K562 (cell line): ENCODE data around the gene KCNN3. TPM values are rescaled to one million over a fixed set of nuclear protein-coding genes. Genes with fewer than 3 reads are reported as not detected.
A peak's percentile ranks its signal among the peaks of the same experiment; 100 is the strongest.

Experiments used
- ATAC-seq: fragments of 200-7000 bp; cut with Tn5 transposase; 3 replicates; pipeline ENCODE4 v1.9.1; 2020; ENCODE audit warnings: moderate library complexity
- BruUV-seq: library from RNA; stranded (reverse); fragments of 400-500 nt; replicated peaks from 2 replicates; lab custom pipeline; 2021; lab: Mats Ljungman, UMichigan
- CTCF ChIA-PET: fragments of 300-600 bp; formaldehyde crosslinking; extraction: SDS; loops from one replicate; lab custom pipeline; 2021; ENCODE audit warnings: low intra/inter-chr PET ratio; lab: Yijun Ruan, JAX
- POLR2A ChIA-PET: fragments of 300-600, 350-650 bp; sonication (Branson Sonifier 250); formaldehyde crosslinking; extraction: SDS; loops from one replicate; lab custom pipeline; 2021; ENCODE audit warnings: antibody characterized with exemption, inconsistent platforms; lab: Yijun Ruan, JAX
- DNase-seq, 4 experiments: peaks; one replicate each; pipeline versions ENCODE4 v3.0.0 to v3.0.0-alpha.2; 2011 to 2018; ENCODE audit warnings: low spot score in 3 of 4, mixed read lengths in 3 of 4; ENCODE audit errors: extremely low read depth in 1 of 4
- FAIRE-seq: peaks from 2 replicates; lab custom pipeline; 2011; peaks lifted over from hg19 to GRCh38; lab: Jason Lieb, UNC
- H2AFZ ChIP-seq: 2 replicates; pipeline ENCODE4 v1.6.0; 2011; ENCODE audit warnings: low read depth, low read length, control low read depth, inconsistent platforms
- H3K27ac ChIP-seq: fragments of 200-600 bp; 3 replicates; pipeline ENCODE4 v1.8.0; 2011; ENCODE audit warnings: low read depth, mild to moderate bottlenecking, control low read depth, inconsistent platforms, low read length, moderate library complexity, mixed read lengths; ENCODE audit errors: extremely low read depth
- H3K27me3 ChIP-seq, 2 experiments: fragments of 300-600 bp in 1 of 2; 2 replicates in 1 of 2; 3 replicates in 1 of 2; pipeline versions ENCODE4 v1.6.0 to v1.8.0; 2011; ENCODE audit warnings: inconsistent platforms in 2 of 2, low read length in 2 of 2, mild to moderate bottlenecking in 1 of 2, mixed read lengths in 1 of 2, moderate library complexity in 1 of 2; ENCODE audit not compliant: control insufficient read depth in 2 of 2, insufficient read depth in 2 of 2
- H3K36me3 ChIP-seq: fragments of 300-600 bp; 3 replicates; pipeline ENCODE4 v1.8.0; 2011; ENCODE audit warnings: mild to moderate bottlenecking, low read length, inconsistent platforms; ENCODE audit not compliant: control insufficient read depth, insufficient read depth
- H3K4me1 ChIP-seq, 2 experiments: fragments of 200-600 bp in 1 of 2; replicated peaks in 1 of 2; 2 replicates in 1 of 2; 3 replicates in 1 of 2; pipeline versions ENCODE4 v1.5.1 to v1.8.0; 2011; ENCODE audit warnings: inconsistent platforms in 2 of 2, low read length in 2 of 2, mild to moderate bottlenecking in 1 of 2, mixed read lengths in 1 of 2, moderate library complexity in 1 of 2; ENCODE audit not compliant: control insufficient read depth in 2 of 2, insufficient read depth in 2 of 2
- H3K4me2 ChIP-seq: 2 replicates; pipeline ENCODE4 v1.6.1; 2011; ENCODE audit warnings: low read length, control low read depth, inconsistent platforms, mixed read lengths; ENCODE audit not compliant: insufficient read depth
- H3K4me3 ChIP-seq: fragments of 200-600 bp; sonication (generic), shearing (Covaris generic); 2 replicates; pipeline ENCODE4 v1.5.1; 2016; ENCODE audit warnings: control low read depth, inconsistent platforms
- H3K79me2 ChIP-seq: fragments of 200-600 bp; 3 replicates; pipeline ENCODE4 v1.8.0; 2011; ENCODE audit warnings: low read length, inconsistent platforms; ENCODE audit not compliant: control insufficient read depth, insufficient read depth
- H3K9ac ChIP-seq, 2 experiments: 2 replicates each; pipeline versions ENCODE4 v1.6.0 to v1.6.1; 2011; ENCODE audit warnings: low read depth in 2 of 2, low read length in 2 of 2, control low read depth in 1 of 2, inconsistent platforms in 1 of 2, mild to moderate bottlenecking in 1 of 2, mixed read lengths in 1 of 2; ENCODE audit not compliant: insufficient read depth in 1 of 2
- H3K9me1 ChIP-seq: one replicate; pipeline ENCODE4 v1.6.0; 2011; ENCODE audit warnings: inconsistent platforms, mild to moderate bottlenecking, low read length, moderate library complexity; ENCODE audit not compliant: control insufficient read depth, insufficient read depth
- H3K9me3 ChIP-seq: replicated peaks from 2 replicates; pipeline ENCODE4 v1.5.1; 2011; ENCODE audit warnings: low read depth, low read length, inconsistent platforms; ENCODE audit not compliant: control insufficient read depth, insufficient read depth
- H4K20me1 ChIP-seq: replicated peaks from 2 replicates; pipeline ENCODE4 v1.6.1; 2011; ENCODE audit warnings: low read length, inconsistent platforms, mixed read lengths; ENCODE audit not compliant: control insufficient read depth, insufficient read depth
- CBFA2T3 ChIP-seq: fragments of 450-650 bp; IDR thresholded peaks from 2 replicates; pipeline ENCODE4 v1.6.1; 2017
- RAD21 ChIP-seq, 2 experiments: fragments of 250-450 bp in 1 of 2; fragments of 450-650 bp in 1 of 2; sonication (Bioruptor Pico) in 1 of 2; formaldehyde crosslinking in 1 of 2; IDR thresholded peaks in 1 of 2; conservative IDR thresholded peaks in 1 of 2; 2 replicates each; pipeline versions ENCODE4 v1.4.0 to v1.8.0; 2020 to 2022; ENCODE audit warnings: mild to moderate bottlenecking in 2 of 2, moderate library complexity in 1 of 2
- WGBS: fragments of 100-300 bp; shearing (Covaris generic); methylation state at CpG from one replicate; pipeline ENCODE4 v1.1.6; 2016; ENCODE audit warnings: low coverage, mixed read lengths; ENCODE audit not compliant: insufficient coverage; ENCODE audit errors: missing lambda C conversion rate; 5-methylcytosine and 5-hydroxymethylcytosine counted together
- in situ Hi-C: fragments of 300-500 bp; cut with MboI; formaldehyde crosslinking; loops from 4 replicates; pipeline ENCODE4 v1.15.0; 2018; ENCODE audit warnings: inconsistent platforms, mixed read lengths
- intact Hi-C: fragments of 100-400 bp; cut with micrococcal nuclease; formaldehyde crosslinking; loops from 2 replicates; pipeline ENCODE4 v1.14.2; 2022
- polyA plus RNA-seq, 8 experiments: library from polyadenylated mRNA; depleted of rRNA in 4 of 8; stranded (reverse) in 5 of 8; unstranded in 3 of 8; fragments of >200 nt; fragmentation: Nextera tagmentation in 2 of 8; fragmentation: Illumina TruSeq in 1 of 8; extraction: Ambion mirVana in 2 of 8; extraction: Trizol in 1 of 8; gene quantifications; 2 replicates each; pipeline versions ENCODE4 v1.2.1 to v1.2.3, GENCODE V29; 2011 to 2014; ENCODE audit warnings: inconsistent platforms in 1 of 8, missing spikeins in 1 of 8
- total RNA-seq, 7 experiments: library from RNA; depleted of rRNA in 6 of 7; stranded (reverse); fragments of >200 nt in 6 of 7; fragmentation: Illumina TruSeq in 2 of 7; extraction: Trizol in 2 of 7; gene quantifications; 2 replicates each; pipeline versions ENCODE4 v1.2.1 to v1.2.3, GENCODE V29; 2011 to 2021; ENCODE audit warnings: low replicate concordance in 1 of 7
- TF ChIP-seq, protein P1 (sequence below), 3 experiments: IDR thresholded peaks in 2 of 3; conservative IDR thresholded peaks in 1 of 3; 2 replicates each; pipeline ENCODE4 v1.5.1; 2011 to 2012; ENCODE audit warnings: low read length in 3 of 3, mild to moderate bottlenecking in 3 of 3, control low read depth in 2 of 3, improper control_type of control experiment in 1 of 3, inconsistent platforms in 1 of 3, low read depth in 1 of 3, mixed read lengths in 1 of 3, moderate library complexity in 1 of 3; ENCODE audit not compliant: insufficient read depth in 2 of 3
- TF ChIP-seq, protein P2 (sequence below), 2 experiments: fragments of 450-650 bp; formaldehyde crosslinking in 1 of 2; IDR thresholded peaks; 2 replicates each; pipeline versions ENCODE4 v1.4.0 to v1.6.1; 2014 to 2020; ENCODE audit warnings: mild to moderate bottlenecking in 2 of 2, borderline replicate concordance in 1 of 2, low read depth in 1 of 2

Gene KCNN3
- total and polyA plus RNA-seq, 9 of the 15 experiments (the other 6 are each of a cell fraction or from before 2014, with no cell fraction given) = 0.02 to 0.03 TPM; not detected in 7

DNA sequence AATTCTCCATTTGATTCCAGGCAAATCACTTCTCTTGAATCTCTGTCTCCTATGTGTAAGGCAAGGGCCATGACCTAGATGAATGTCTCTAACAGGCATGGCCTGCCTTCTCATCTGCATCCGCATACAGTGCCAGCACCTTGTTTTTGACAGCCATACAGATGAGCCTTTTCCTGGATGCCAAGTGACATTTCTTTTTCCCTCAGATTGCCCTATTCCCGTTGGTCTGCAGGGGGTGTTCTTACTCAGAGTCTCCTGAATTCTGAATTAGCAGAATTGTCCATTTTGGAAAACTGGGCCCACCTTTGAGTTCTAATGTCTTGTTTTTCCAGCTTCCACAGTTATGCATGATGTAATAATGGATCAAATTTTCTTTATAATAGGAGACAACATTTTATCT is 174.1 kb downstream of the KCNN3 start:
- no peak overlapping the region for H3K27ac ChIP-seq
- H3K27me3 ChIP-seq = peaks cover 11 to 26% of the 10 kb centered on the region in 2 experiments
- H2AFZ ChIP-seq = no peak overlapping the region
- H3K79me2 ChIP-seq = no peaks in the 10 kb centered on the region
- TF ChIP-seq, protein P1, sequence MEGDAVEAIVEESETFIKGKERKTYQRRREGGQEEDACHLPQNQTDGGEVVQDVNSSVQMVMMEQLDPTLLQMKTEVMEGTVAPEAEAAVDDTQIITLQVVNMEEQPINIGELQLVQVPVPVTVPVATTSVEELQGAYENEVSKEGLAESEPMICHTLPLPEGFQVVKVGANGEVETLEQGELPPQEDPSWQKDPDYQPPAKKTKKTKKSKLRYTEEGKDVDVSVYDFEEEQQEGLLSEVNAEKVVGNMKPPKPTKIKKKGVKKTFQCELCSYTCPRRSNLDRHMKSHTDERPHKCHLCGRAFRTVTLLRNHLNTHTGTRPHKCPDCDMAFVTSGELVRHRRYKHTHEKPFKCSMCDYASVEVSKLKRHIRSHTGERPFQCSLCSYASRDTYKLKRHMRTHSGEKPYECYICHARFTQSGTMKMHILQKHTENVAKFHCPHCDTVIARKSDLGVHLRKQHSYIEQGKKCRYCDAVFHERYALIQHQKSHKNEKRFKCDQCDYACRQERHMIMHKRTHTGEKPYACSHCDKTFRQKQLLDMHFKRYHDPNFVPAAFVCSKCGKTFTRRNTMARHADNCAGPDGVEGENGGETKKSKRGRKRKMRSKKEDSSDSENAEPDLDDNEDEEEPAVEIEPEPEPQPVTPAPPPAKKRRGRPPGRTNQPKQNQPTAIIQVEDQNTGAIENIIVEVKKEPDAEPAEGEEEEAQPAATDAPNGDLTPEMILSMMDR (IDR thresholded peaks at IDR 0.05 in 2 of 3, conservative IDR thresholded peaks at IDR 0.05 in 1 of 3; ENCODE audit: insufficient read depth in 2 of 3, low read depth in 1 of 3, low read length in 3 of 3) = peak; percentile 23 to 49 (median 40); a peak in 4 of 6 replicates
- TF ChIP-seq, protein P2, sequence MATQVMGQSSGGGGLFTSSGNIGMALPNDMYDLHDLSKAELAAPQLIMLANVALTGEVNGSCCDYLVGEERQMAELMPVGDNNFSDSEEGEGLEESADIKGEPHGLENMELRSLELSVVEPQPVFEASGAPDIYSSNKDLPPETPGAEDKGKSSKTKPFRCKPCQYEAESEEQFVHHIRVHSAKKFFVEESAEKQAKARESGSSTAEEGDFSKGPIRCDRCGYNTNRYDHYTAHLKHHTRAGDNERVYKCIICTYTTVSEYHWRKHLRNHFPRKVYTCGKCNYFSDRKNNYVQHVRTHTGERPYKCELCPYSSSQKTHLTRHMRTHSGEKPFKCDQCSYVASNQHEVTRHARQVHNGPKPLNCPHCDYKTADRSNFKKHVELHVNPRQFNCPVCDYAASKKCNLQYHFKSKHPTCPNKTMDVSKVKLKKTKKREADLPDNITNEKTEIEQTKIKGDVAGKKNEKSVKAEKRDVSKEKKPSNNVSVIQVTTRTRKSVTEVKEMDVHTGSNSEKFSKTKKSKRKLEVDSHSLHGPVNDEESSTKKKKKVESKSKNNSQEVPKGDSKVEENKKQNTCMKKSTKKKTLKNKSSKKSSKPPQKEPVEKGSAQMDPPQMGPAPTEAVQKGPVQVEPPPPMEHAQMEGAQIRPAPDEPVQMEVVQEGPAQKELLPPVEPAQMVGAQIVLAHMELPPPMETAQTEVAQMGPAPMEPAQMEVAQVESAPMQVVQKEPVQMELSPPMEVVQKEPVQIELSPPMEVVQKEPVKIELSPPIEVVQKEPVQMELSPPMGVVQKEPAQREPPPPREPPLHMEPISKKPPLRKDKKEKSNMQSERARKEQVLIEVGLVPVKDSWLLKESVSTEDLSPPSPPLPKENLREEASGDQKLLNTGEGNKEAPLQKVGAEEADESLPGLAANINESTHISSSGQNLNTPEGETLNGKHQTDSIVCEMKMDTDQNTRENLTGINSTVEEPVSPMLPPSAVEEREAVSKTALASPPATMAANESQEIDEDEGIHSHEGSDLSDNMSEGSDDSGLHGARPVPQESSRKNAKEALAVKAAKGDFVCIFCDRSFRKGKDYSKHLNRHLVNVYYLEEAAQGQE (IDR thresholded peaks at IDR 0.05; ENCODE audit: borderline replicate concordance) = peak; percentile 30; the same call in 1 of the 2 replicates
- TF ChIP-seq, protein P2 (CRISPR knock-in tag; IDR thresholded peaks at IDR 0.05; ENCODE audit: low read depth) = no peak
- TF ChIP-seq RAD21 (CRISPR knock-in tag; conservative IDR thresholded peaks at IDR 0.05 in 1 of 2, IDR thresholded peaks at IDR 0.05 in 1 of 2) = peak; percentile 25 to 51; a peak in 3 of 4 replicates
- no peak for TF ChIP-seq CBFA2T3
- no peaks in the 10 kb centered on the region for H3K36me3 ChIP-seq
- ChIA-PET CTCF (interaction anchor here (1.0 kb wide), 1 partner anchor 322 kb away, joined by 3 read pairs; no protein-coding TSS in a partner anchor), POLR2A (no interaction called here)
- H3K4me1 ChIP-seq = no peaks in the 10 kb centered on the region
- no peak overlapping the region for H3K4me3 ChIP-seq
- H3K9ac ChIP-seq = no peak overlapping the region
- intact Hi-C loops = no loop called here
- no peaks in the 10 kb centered on the region for H3K9me1 ChIP-seq
- no peaks in the 10 kb centered on the region for H4K20me1 ChIP-seq
- 6% methylated on average over 2 of the region's 2 CpGs for WGBS
- no peaks in the 10 kb centered on the region for H3K9me3 ChIP-seq
- no peak overlapping the region for H3K4me2 ChIP-seq
- in situ Hi-C loops = no loop called here
- FAIRE-seq (peak; percentile 23), ATAC-seq (no peak), DNase-seq (peak in 1 of 4 experiments; percentile 8)
- no TSS peak for BruUV-seq
